ENCODE results near the gene PCDHB3. TPM values are rescaled to one million over a fixed set of nuclear protein-coding genes. Genes with fewer than 3 reads are reported as not detected.

PCDHB3 gene
- total RNA-seq, 1 experiment from 2014 or later = 2.3 TPM

DNA sequence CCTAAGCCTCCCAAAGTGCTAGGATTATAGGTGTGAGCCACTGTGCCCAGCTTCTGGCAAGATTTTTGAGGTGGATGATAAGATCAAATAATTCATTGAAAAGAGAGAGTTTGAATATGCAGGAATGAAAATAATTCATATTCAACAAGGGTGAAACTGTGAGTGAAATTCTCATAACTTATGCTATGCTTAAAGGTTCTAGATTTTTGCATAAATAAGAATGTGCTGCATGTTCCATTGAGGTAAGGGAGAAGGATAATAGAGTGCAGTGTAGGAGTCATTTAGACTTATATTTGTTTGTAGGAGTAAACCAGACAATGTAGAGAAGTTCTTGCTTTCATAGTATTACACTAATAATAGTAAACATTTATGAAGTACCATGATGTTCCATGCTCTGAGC lies 18.0 kb upstream of the PCDHB3 start:
- no peaks in the 10 kb centered on the region; the same call in 1 of the 2 replicates for H3K4me1 ChIP-seq (ENCODE audit: insufficient read depth, low read length)
- no peak overlapping the region for H4K5ac ChIP-seq (ENCODE audit: insufficient read length, low read depth, low read length)
- DNase-seq = no peak
- H3T11ph ChIP-seq (ENCODE audit: low read length) = no peak overlapping the region
- H3K18ac ChIP-seq (ENCODE audit: insufficient read length, low read depth, low read length) = no peak overlapping the region
- H2AK5ac ChIP-seq (ENCODE audit: insufficient read length, low read length) = no peak overlapping the region
- peaks cover 4% of the 10 kb centered on the region for H3K23me2 ChIP-seq (ENCODE audit: insufficient read length, low read depth, low read length, poor library complexity, severe bottlenecking)
- no peak overlapping the region for H4K8ac ChIP-seq (replicated peaks; ENCODE audit: insufficient read length, low read depth, low read length)
- no peak overlapping the region for H3K4me2 ChIP-seq (ENCODE audit: insufficient read depth, insufficient read length, low read length)
- H3K9me3 ChIP-seq (ENCODE audit: control insufficient read depth, low read depth, low read length) = no peaks in the 10 kb centered on the region
- H2BK20ac ChIP-seq (ENCODE audit: low read depth, low read length, poor library complexity, severe bottlenecking) = no peak overlapping the region
- no peak overlapping the region for H3K27ac ChIP-seq (ENCODE audit: insufficient read length, low read depth, low read length)
- Mint-ChIP-seq H3K9me3 (peaks cover 2 to 4% of the 10 kb centered on the region in 2 experiments; a peak in 2 of 5 replicates), H3K4me3 (no peak overlapping the region), H3K27me3 (ENCODE audit: low read depth) (peaks cover 4% of the 10 kb centered on the region), H3K4me1 (peaks cover 4 to 6% of the 10 kb centered on the region in 2 experiments; a peak in 3 of 4 replicates), H3K27ac (no peak overlapping the region), H3K36me3 (ENCODE audit: insufficient read depth in 1 of 3, low read depth in 3 of 3) (peaks cover 0 to 6% (median 4%) of the 10 kb centered on the region in 3 experiments; a peak in 3 of 7 replicates)
- H3K79me1 ChIP-seq (ENCODE audit: insufficient read depth, low read depth, low read length, poor library complexity, severe bottlenecking) = no peaks in the 10 kb centered on the region
- no peaks in the 10 kb centered on the region for H4K20me1 ChIP-seq (ENCODE audit: control insufficient read depth, insufficient read depth, insufficient read length)
- H3K27me3 ChIP-seq (ENCODE audit: insufficient read depth, low read length) = no peaks in the 10 kb centered on the region
- H3K9ac ChIP-seq (ENCODE audit: extremely low read depth, insufficient read length, low read length) = no peak overlapping the region
- H3K14ac ChIP-seq (ENCODE audit: insufficient read depth, low read length) = no peak overlapping the region
- TF ChIP-seq, protein P1, sequence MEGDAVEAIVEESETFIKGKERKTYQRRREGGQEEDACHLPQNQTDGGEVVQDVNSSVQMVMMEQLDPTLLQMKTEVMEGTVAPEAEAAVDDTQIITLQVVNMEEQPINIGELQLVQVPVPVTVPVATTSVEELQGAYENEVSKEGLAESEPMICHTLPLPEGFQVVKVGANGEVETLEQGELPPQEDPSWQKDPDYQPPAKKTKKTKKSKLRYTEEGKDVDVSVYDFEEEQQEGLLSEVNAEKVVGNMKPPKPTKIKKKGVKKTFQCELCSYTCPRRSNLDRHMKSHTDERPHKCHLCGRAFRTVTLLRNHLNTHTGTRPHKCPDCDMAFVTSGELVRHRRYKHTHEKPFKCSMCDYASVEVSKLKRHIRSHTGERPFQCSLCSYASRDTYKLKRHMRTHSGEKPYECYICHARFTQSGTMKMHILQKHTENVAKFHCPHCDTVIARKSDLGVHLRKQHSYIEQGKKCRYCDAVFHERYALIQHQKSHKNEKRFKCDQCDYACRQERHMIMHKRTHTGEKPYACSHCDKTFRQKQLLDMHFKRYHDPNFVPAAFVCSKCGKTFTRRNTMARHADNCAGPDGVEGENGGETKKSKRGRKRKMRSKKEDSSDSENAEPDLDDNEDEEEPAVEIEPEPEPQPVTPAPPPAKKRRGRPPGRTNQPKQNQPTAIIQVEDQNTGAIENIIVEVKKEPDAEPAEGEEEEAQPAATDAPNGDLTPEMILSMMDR (conservative IDR thresholded peaks at IDR 0.05) = no peak
- no peak overlapping the region for H3K4ac ChIP-seq (ENCODE audit: low read depth, low read length)
- H3K56ac ChIP-seq (ENCODE audit: insufficient read length, low read depth, low read length) = no peak overlapping the region
- no peak overlapping the region for H2BK5ac ChIP-seq (ENCODE audit: insufficient read length, low read length)
- H4K91ac ChIP-seq (ENCODE audit: insufficient read length, low read depth, low read length) = no peak overlapping the region
- H2BK12ac ChIP-seq (ENCODE audit: insufficient read length, low read depth, low read length) = no peak overlapping the region
- H2AFZ ChIP-seq (ENCODE audit: low read length) = no peak overlapping the region
- no peak overlapping the region for H2BK120ac ChIP-seq (ENCODE audit: low read depth, low read length, poor library complexity, severe bottlenecking)
- H3K79me2 ChIP-seq (ENCODE audit: insufficient read depth, low read length) = no peaks in the 10 kb centered on the region
- H3K23ac ChIP-seq (ENCODE audit: insufficient read length, low read depth, low read length) = no peak overlapping the region
- H2BK15ac ChIP-seq (ENCODE audit: low read depth, low read length) = no peak overlapping the region
